ENCODE measurements around the gene TBX10.
"Not testable (repeated sequence)": the region's sequence is repeated elsewhere in the genome, so short reads cannot be mapped to it uniquely, and the experiment has no call there.

Gene TBX10

DNA sequence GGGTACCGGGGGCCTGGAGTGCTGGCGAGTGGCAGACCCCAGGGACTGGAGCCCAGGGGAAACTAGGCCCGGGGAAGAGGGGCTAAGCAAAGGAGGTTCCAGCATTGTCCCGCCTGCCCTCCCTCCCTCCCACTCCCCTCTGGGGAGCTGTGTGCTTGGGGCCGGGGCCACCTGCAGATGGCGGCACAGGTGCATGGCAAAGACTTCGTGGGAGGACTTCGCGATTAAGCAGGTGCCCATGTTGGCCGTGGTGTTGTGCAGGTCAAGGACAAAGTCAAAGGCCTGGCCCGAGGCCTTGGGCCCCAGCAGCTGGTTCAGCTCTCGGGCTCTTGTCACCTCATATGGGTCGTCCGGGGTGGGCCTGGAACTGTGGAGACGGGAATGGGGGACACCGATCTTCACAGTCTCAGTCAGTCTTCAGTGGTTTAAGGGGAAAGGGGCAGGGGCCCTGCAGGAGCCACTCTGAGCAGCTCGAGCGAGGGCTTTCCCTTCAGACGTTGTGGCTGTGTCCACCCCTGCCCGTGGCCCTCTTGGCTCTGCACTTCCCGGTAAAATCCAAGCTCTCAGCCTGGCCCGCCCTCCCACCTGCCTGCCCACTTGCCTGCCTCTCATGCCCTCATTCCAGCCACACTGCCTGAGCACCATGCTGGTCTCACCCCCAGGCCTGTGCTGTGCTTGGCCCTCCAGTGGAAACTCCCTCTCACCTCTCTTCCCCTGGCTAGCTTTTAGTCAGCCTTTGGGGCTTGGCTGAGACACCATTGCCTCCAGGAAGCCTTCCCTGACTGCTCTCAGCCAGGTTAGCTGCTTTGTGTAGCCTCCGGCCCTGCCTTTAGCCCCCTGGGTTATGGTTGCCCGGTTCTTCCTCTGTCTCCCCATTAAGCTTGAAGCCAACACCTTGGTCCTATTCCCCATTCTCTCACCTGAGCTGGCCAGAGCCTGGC, 6.2 kb upstream of the TBX10 start:
- no peak for DNase-seq (ENCODE audit: low spot score)

DNA sequence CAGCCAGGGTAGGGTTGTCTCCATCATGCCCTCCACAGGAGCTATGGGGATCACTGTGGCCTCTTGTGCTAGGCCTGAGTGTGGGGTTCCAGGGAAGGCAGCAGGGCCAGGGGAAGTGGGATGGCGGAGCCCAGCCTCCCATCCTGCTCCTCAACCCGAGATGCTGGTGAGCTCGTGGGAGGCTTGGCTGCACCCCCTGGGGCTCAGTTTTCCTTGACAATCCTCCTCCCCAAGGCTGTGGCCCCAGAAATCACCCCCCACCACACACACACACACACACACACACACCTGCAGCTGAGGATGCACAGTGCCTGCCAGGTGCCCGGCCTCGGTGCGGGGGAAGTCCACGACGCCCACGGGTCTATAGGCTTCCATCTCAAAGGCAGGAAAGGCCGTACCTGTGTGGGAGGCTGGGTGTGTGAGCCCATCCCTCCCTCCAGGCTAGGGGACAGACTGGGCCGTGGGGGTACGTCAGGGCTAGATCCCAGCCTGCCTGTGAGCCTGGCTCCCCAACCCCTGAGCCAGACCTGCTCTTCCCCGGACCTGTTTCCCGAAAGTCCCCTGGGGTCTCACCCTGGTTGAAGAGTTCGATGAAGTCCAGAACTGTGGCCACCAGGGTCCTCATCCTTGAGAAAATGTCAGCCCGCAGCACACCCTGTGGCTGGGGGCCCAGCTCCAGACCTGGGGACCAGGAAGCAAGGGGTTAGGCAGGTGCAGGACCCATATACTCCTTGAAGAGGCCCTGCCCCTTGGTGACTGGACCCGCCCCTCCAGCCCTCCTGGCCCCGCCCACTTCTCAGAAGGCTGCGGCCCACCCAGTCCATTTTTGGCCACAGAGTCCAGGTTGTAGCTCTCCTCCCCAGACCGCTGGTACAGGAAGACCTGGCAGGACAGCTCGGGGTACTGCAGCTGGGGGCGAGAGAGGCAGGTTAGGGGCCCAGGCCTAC, 5.2 kb upstream of the TBX10 start:
- DNase-seq (ENCODE audit: low spot score): no peak

DNA sequence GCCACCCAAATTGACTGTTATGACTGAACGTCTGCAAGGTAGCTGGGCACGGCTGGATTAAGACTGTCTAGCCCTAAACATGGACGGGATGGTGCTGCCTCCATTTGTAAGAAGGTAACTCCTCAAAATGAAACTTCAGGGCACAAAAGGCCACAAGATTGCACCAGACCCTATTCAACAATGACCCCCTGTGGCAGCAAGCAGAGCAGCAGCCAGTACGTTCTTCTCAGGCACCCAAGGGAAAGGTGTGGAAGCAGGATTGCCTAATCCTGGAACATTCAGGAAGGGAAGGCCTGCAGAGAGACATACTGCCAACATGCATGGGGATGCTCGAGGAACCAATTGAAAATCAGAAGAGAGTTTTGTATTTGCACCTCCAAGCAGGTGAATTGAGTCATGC, 4.5 kb upstream of the TBX10 start:
- DNase-seq (ENCODE audit: low spot score): peak; percentile 52

DNA sequence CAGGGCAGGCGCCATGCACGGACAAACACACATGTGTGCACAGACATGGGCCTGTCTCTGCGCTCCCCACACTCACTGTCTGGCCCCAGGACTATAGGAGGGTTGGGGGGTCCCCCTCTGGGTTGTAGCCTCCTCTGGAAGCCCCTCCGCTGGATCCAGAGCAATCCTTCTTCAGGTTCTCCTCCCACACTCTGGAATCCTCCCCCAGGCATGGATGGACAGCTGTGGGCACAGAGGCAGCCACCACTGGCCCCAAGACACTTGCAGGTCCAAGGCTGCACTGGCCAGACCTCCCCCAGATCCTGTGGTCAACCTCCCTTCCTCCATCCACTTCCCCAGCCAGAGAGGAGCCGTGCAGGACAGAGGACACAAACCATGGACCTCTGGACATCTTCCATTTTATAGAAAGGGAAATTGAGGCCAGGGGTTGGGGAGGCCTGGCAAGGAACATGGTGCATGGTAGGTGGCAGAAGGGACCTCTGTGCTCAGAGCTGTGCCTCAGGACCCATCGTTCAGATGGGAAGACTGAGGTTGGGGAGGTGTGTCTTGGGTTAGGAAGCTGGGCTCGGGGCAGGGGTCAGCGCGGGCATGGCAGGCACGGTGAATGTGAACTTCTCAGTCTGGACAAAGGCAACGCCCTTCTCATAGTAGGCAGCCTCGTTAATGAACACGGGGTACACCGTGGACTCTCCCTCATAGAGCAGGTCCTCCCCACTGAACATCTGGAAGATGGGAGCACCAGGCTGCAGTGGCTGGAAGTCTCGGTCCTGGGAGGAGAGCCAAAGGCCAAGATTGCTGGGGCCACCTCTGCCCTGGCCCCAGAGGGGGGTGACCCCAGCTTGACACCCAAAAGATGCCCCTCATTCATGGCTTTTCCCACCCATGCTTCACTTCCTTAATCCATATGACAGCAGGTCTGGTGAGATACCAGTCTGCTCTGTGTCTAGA, 2.9 kb upstream of the TBX10 start:
- DNase-seq (ENCODE audit: low spot score): no peak

DNA sequence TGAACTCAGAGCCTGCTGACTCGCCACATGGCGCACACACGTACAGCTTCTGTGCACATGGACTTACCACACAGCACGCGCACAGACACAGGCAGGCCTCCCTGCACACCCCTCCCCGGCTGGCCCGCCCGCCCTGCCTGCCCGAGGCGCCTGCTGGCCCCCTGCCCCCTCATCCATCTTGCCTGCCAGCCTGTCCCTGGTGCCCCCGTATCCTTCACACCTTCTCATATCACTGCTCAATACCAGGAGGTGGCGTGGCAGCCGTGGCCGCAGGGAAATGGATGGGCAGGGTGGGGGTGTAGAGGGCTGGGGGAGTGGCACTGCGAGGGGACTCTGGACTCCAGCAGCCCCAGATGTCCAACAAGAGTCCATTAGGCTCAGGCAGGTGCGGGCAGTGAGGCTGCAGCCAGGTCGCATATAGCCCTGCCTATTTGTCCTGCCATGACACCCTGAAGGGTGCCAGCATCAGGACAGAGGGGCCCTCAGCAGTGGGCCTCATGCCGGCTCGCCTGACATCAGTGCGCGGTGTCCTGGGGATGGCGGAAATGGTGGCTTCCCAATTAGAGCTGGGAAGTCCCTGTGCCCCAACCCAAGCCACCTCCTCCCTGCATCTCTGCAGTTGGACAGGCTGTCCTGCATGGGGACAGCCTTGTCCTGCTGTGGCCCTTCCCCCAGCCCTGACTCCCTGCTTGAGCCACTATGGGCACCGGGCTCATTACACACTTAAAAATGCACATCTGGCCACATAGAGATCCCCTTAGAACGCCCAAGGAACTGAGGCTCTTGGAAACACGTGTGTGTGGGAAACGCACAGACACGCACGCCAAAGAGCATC, 2.0 kb upstream of the TBX10 start:
- DNase-seq (ENCODE audit: low spot score): no peak

DNA sequence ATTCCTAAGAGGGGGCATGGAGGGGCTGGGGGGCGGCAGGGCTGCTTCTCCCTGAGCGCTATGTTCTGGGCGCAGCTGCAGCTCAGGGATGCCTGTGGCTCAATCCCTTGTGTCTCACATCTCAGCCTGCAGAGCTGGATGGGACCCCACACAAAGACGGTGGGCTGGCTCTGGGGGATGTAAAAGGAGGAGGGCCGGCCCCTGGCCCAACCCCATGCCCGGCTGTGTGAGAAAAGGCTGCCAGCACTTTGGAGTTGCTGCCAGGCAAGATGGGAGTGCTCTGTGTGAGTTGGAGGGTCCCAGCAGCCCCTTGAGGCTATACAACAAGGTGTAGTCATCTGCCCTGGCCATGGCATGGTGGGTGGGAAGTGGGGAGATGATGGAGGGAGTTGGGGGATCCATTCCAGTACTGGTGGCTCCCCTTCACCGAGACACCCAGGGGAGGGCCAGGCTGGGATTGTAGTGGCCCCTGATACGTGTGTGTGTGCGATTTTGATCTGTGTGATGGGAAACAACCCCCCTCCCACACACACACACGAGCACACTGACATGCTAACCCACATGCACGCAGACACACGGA, 1.3 kb upstream of the TBX10 start:
- no peak for DNase-seq (ENCODE audit: low spot score)

DNA sequence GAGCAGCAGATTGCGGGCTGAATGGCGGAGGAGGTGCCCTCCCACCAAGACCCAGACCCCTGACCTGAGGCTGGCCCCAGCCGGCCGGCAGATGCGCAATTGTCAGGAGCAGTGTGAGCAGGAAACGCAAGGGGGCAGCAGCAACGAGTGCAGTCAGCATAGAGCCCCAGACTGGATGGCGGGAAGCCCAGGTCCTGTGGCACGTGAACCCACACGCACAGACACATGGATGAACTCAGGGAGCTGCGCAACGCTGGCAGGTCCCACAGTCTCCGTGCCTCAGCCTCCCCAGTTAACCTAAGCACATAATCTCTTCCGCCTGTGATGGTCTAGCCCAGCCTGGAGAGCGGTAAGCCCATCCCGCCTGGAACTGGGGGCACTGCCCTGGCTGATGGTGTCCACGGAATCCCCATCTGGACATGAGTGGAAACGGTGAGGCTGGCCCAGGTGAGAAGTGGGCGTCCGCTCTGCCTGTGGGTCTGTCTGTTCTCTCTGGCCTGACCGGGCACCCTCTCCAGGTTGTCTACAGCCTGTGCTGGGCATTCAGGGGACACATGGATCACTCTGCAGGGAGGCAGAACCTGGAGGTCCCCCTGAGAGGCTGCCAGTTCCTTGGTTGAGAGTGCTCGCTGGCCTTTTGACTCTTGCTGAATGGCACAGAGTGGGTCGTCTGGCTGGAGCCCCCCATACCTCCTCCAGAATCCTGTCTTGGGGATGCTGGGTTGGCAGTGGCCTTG, 626 bp upstream of the TBX10 start:
- peak; percentile 45 for DNase-seq (ENCODE audit: low spot score)

DNA sequence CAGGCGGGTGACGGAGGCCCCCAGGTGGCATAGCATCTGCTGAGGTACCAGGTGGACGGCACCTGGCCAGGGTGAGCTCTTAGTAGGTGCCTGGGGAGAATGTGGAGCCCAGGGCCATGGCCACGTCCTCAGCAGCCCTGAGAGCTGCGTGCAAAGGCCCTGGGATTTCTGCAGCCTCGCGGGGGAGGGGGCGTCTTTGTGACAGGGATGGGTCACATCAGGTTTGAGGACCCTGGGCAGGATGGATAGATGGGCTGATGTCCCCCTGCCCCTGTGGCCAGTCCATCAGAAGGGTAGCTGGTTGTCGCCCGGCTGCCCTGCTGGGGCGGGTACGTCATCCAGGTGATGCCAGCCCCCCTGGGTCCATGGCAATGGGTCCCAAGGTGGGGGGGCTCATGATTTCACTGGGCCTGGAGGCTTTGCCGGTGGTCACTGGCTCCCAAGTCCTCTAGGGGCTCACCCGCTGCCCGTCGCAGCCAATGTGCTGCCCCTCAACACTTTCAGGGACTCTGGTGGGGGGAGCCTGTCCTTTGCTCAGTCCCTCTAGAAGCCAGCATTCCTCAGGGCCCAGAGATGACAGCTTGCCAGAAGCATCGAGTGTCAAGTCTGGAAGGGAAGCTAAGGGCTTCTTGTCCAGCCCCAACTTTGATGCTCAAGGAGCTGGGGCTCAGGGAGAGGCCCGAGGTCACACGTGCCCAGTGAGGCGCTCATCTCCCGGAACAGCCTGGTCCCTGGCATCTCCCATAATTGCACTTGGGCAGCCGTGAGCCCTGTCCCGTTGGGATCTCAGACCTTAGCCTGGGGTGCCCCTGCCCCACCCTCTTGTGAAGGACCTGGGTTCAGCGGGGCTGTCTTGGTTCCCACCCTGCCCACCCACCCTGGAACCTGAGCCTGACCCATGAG, 777 bp downstream of the TBX10 start:
- no peak for DNase-seq (ENCODE audit: low spot score)

DNA sequence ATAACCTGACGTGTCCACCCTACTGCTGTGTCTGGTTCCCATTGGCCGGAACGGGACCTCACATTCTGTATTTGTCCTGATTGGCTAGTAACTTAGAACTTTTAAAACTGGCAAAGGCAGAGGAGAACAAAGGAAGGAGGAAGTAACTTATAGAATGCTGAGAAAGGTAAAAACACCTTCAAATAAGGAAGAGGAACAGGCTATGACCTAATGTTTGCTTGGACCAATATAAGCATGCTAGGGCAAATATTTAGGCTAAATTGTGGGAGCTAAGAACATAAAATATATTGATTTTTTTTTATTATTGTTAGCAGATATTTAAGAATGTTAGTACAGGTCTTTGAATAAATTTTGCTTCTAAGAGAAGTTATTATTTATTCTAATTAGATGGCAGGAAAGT, 2.1 kb downstream of the TBX10 start:
- not testable (repeated sequence) for DNase-seq (ENCODE audit: low spot score)

DNA sequence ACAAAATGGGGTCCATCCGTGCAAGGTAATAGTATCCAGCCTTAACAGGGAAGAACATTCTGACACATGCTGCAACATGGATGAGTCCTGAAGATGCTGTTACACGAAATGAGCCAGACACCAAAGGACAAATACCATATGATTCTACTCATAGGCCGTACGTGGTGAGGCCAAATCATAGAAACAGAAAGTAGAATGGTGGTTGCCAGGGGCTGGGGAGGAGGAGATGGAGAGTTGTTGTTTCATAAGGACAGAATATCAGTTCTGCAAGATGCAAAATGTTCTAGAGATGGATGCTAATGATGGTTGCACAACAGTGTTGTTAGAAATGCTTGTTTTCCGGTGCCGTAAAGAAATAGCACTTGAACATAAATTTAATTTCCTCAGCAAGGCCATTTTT, 2.6 kb downstream of the TBX10 start:
- DNase-seq (ENCODE audit: low spot score): no peak

DNA sequence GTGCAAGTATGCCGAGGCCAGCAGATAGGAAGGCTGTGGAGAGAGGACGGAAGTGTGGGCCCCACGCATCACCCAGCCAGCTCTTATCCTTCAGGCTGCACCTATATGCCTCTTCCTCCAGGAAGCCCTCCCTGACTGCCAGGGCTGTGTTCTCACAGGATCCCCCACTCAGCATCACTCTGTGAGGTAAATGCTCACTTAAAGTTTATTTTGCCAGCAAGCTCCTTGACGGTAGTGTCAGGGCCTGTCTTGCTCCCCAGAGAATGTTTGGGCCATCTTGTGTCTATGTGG, 4.4 kb downstream of the TBX10 start:
- no peak for DNase-seq (ENCODE audit: low spot score)

DNA sequence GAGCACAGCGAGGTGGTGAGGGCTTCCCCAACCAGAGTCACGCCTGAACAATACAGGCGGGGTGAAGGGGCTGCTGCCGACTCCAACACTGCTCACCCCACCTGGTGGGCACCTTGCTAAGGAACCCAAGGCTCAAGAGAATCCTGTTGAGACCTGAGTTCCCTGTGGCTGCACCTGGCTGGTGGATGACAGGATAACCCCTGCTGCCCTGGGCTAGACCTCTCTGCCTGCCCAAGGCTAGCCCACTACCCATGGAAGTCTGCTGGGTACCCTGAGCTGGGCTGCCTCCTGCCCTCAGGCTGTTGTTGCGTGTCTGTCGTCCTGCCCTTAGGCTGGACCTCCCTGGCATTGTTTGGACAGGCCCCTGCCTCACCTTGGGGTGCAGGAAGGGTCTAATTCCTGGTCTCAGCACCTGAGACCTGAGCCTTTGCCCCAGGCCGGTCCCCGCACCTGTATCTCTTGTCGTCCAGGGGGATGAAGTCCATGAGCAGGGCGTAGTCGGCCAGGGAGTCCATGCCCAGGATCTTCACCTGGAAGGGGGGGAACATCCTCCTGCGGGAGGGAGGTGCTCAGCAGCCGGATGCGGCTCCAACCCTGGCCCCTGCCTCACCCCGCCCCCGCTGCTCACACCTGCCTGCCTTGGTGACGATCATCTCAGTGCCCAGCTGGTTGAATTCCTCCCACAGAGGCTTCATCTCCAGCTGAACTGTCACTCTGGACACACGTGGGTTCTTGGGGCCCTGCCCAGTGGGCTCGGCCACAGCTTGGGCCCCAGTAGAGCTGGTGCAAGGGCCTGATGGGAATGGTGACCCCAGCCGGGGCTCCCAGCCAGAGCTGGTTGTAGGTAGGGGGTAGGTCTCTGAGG, 5.0 kb downstream of the TBX10 start:
- DNase-seq (ENCODE audit: low spot score): no peak

DNA sequence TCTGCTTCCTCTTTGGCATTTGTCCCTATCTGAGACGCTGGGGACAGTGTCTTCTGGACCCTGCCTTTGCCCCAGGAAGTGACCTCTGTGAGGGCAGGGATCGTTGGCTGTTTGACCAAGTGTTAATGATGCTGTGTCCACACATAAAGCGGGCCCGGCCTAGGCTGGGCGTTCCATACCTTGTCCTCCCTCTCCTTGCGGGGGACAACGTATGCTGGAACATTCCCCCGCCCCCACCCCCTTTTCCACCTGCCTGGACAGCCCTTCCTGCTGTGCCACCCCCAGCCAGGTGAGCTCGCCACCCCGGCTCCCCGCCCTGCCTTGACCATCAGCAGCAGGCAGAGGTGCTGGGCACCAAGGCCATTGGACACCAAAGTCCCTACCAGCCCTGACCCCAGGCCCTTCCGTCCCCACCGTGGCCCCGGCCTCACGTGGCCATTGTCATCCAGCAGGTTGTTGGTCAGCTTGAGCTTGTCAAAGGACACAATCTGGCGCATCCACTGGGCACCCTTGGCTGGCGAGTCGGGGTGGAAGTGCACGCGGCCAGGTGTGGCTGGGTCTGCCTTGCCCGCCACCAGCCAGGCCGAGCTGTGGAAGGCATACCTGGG, 5.7 kb downstream of the TBX10 start:
- DNase-seq (ENCODE audit: low spot score): no peak

DNA sequence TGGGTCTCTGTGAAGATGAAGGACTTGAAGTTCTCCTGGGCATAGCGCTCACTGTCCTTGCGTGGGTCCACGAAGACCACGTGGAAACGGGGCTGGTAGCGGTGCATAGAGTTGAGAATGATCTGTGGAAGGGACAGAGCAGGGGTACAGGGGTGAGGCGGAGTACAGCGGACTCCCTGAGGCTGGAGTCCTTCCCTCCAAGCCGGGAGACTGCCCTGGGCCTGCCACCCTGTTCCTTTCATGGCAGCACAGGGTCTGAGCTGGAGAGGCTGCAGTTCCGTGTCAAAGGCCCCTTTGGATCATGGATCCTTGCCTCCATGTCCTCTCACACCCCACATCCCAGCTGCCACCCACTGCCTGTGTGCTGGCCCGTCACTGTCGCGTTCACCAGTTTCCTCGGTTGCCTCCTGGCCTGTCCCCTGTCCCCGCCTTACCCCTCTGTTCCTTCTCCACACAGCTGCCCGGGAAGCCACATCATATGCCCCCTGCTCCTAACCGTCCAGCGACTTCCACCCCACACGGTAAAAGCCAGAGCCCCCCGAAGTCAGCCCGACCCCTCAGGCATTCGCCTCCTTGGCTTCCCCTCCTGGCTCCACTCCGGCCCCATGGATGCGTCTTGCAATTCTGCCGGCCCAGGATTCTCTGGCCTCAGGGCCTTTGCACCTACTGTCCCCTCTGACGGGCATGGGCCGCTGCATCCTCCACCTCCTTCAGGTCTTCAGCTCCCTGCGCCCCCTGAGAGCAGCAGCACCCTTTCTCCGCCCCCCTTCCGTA, 6.4 kb downstream of the TBX10 start:
- DNase-seq (ENCODE audit: low spot score): no peak

DNA sequence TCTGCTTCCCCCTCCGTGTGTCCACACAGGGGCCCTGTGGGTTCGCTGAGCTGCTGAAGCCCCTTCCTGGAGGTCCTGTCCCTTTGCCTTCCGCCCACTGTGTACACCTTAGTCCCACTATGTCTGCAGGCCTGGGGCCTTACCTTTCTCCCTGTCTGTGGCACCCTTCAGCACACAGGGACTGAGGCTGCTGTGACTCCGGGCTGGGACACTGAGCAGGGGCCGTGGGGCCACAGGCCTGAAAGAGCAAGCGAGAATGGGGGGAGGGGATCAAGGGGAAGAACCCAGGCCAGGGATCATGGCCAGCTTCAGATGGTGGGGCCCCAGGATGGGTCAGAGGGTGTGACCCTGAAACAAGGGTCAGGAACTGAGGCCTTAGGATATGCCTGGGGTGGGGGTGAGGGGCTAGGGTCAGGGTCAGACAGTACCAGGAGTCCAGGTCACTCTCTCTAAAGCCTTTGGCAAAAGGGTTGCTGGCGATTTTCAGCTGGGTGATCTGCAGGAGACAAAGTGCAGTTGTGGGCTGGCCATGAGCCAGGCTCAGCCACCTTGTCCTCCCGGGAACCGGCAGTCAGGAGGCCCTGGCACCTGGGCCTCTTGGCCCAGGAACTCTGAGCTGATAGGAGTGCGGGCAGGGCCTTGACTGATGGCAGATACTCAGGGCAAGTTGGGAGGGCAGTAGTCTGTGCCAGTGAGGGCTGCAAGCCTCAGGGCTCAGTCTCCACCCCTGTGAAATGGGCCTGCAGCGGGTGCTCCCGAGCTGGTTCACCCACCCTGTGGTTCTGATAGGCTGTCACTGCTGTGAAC, 7.2 kb downstream of the TBX10 start:
- DNase-seq (ENCODE audit: low spot score): no peak

DNA sequence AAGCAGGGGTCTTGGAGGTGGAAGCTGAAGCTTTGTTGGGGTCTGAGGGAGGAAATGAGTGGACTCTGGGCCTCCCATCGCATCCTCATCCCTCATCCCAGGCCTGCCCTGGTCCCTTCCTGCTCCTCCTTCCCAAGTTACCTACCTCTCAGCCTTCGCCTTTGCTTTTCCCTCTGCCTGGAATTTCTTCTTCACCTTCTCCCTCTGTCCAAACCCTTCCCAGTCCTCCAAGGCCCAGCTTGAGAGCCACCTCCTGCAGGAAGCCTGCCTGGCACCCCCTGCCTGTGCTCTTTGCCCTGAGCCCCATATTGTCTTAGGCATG, 7.7 kb downstream of the TBX10 start:
- DNase-seq (ENCODE audit: low spot score): no peak

Measured in SW480 (cell line).